Cardiac fibroblast (primary cell): ENCODE results near the gene SPCS2.

Experiments used
- DNase-seq, 2 donors: peaks; one replicate each; pipeline versions ENCODE4 v3.0.0 to v3.0.0-alpha.2; 2010; ENCODE audit warnings: low read depth in 2 of 2
- H3K4me3 ChIP-seq, 2 donors: replicated peaks in 1 of 2; 1 replicate in 1 of 2; 2 replicates in 1 of 2; pipeline ENCODE4 v1.5.1; 2011; ENCODE audit warnings: low read depth in 2 of 2, low read length in 2 of 2, mild to moderate bottlenecking in 2 of 2, moderate library complexity in 1 of 2
- CTCF ChIP-seq: IDR thresholded peaks from one replicate; pipeline ENCODE4 v1.5.1; 2011; ENCODE audit warnings: low read depth, mild to moderate bottlenecking, low read length, inconsistent platforms

Gene SPCS2

GRCh38 chr11:74933765-74934164 lies 15.3 kb upstream of the SPCS2 start:
- H3K4me3 ChIP-seq, result no peak overlapping the region
- TF ChIP-seq CTCF, result no peak
- DNase-seq, result no peak

- no peak for DNase-seq
- no peak for TF ChIP-seq CTCF
- H3K4me3 ChIP-seq, result no peak overlapping the region
These were observed 13.8 kb upstream of the SPCS2 start for GRCh38 chr11:74935285-74935684.

- TF ChIP-seq CTCF, result no peak
- DNase-seq, result no peak
- H3K4me3 ChIP-seq, result no peak overlapping the region
These were observed 13.0 kb upstream of the SPCS2 start for GRCh38 chr11:74936087-74936486.

- no peak for TF ChIP-seq CTCF
- no peak for DNase-seq
- no peak overlapping the region for H3K4me3 ChIP-seq
These were observed 12.1 kb upstream of the SPCS2 start for GRCh38 chr11:74936976-74937375.

- DNase-seq, result peak; percentile 45 to 79
- H3K4me3 ChIP-seq, result no peak overlapping the region
- TF ChIP-seq CTCF, result no peak
These were observed 11.2 kb upstream of the SPCS2 start for GRCh38 chr11:74937696-74938475.

GRCh38 chr11:74941492-74941891 lies 7.6 kb upstream of the SPCS2 start:
- no peak for TF ChIP-seq CTCF
- no peak overlapping the region for H3K4me3 ChIP-seq

More at GRCh38 chr11:74941492-74941891, 7.6 kb upstream of the SPCS2 start:
- DNase-seq, result no peak
